ENCODE measurements around the gene ZSCAN10. TPM values are rescaled to one million over a fixed set of nuclear protein-coding genes. Genes with fewer than 3 reads are reported as not detected.

The ZSCAN10 gene
- total and polyA plus RNA-seq, 8 donors, result not detected

DNA sequence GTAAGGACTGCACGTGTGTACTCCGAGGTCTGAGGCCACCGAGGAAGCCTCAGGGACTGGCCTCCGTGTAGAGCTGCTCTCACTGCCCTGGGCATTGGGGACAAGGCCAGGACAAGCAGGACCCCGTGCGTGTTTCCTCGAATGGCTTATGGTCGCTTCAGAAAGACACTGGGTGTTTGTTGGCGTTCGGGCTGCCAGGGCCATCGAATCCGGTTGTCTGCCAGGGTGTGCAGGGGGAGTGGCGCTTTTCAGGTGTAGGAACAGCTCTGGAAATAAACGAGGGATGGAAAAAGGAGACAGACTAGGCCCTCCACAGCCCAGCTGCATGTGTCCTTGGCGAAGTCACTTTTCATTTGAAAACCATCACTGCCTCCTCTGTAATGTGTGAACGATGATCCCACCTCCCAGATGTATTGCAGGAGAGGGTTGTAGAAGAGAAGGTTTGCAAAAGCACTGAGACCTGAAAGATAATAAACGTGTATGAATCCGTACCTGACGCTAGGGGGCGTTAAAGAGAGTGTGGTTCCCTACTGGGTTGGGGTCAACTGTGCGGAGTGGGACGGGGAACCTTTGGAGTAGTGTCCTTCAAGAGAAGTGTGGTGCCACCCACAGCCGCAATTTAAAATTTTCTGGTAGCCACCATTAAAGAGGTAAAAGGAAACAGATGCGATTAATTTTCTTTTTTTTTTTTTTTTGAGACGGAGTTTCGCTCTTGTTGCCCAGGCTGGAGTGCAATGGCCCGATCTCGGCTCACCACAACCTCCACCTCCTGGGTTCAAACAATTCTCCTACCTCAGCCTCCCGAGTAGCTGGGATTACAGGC lies 2.1 kb upstream of the ZSCAN10 start:
- H3K27ac ChIP-seq, result peak overlapping the region in 4 of 5 donors; percentile 38 to 51 (median 50)
- H3K4me3 ChIP-seq, result peak overlapping the region in 1 of 4 donors; percentile 15

DNA sequence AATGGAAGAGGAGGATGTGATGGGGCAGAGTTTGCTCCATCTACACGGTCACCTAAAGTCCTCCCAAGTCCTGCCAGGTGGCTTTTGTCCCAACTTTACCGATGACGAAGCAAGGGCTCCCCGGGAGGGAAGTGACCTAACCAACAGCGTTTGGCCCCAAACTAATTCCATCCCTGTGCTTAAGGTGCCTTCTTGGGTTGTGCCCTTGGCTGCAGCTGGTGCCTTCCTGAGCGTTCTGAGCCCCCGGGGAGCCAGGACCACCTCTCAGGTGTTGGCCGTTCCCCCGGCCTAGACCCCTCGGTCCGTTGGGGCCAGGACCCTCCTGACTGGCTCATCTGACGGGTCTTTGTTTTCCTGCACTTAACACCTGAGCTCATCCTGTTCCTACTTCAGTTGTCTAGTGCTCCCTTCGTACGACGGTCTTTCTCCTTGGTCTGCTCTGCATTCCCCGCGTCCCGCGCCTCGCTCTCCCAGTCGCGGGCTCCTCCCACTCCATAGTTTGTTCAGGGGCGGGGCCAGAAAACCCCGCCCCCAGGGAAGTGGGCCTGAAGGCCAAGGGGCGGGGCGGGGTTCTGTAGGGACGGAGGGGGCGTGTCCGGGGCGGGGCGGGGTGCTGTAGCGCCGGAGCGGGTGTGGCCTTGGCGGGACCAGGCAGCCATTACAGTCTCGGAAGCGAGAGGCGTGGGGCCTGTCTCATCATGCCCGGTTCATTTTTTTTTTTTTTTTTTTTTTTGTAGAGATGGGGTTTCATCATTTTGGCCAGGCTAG lies 822 bp upstream of the ZSCAN10 start:
- TF ChIP-seq CTCF (IDR thresholded peaks at IDR 0.05), result no peak
- TF ChIP-seq EP300 (IDR thresholded peaks at IDR 0.05), result no peak
- TF ChIP-seq POLR2A (IDR thresholded peaks at IDR 0.05), result no peak
- TF ChIP-seq POLR2AphosphoS5 (IDR thresholded peaks at IDR 0.05), result no peak
- H3K4me1 ChIP-seq, result peaks cover 16 to 29% (median 22%) of the 10 kb centered on the region in 4 donors
- H3K9me3 ChIP-seq, result no peaks in the 10 kb centered on the region
- WGBS, 5 donors, result 2 to 6% (median 4%) methylated on average over 37 to 39 of the region's 39 CpGs
- peak overlapping the region in 2 of 5 donors; percentile 17 to 30 for H3K27ac ChIP-seq
- peaks cover 0 to 47% (median 0%) of the 10 kb centered on the region in 3 donors for H3K27me3 ChIP-seq
- peak overlapping the region; percentile 7 to 30 (median 24) for H3K4me3 ChIP-seq
- peak; percentile 96 to 98 for DNase-seq
- H3K36me3 ChIP-seq, result no peaks in the 10 kb centered on the region
- intact Hi-C loops (cut with DNase I; ENCODE audit: low total_unique reads), result no loop called here

More for the DNA sequence above, 2.1 kb upstream of the ZSCAN10 start:
- intact Hi-C loops (cut with DNase I; ENCODE audit: low total_unique reads), result no loop called here
- Histone ChIP-seq H3K9me3 (no peaks in the 10 kb centered on the region), H3K27me3 (peaks cover 0 to 43% (median 0%) of the 10 kb centered on the region in 3 donors), H3K36me3 (no peaks in the 10 kb centered on the region), H3K4me1 (peaks cover 20 to 36% (median 25%) of the 10 kb centered on the region in 4 donors)
- WGBS, 5 donors, result 49 to 63% (median 58%) methylated on average over 21 to 29 of the region's 29 CpGs
- no peak for TF ChIP-seq EP300 (IDR thresholded peaks at IDR 0.05)
- no peak for TF ChIP-seq POLR2AphosphoS5 (IDR thresholded peaks at IDR 0.05)
- peak in 3 of 7 experiments; percentile 9 to 51 (median 21) for TF ChIP-seq CTCF (IDR thresholded peaks at IDR 0.05)
- TF ChIP-seq POLR2A (IDR thresholded peaks at IDR 0.05), result no peak
- DNase-seq, result peak in 1 of 2 donors; percentile 65

GRCh38 chr16:3099395-3099731 lies 269 bp upstream of the ZSCAN10 start:
- 60 to 78% (median 69%) methylated on average over 5 of the region's 5 CpGs for WGBS, 5 donors
- intact Hi-C loops (cut with DNase I; ENCODE audit: low total_unique reads), result no loop called here
- Histone ChIP-seq H3K27ac (no peak overlapping the region), H3K27me3 (peaks cover 0 to 47% (median 0%) of the 10 kb centered on the region in 3 donors), H3K36me3 (no peaks in the 10 kb centered on the region), H3K4me3 (no peak overlapping the region), H3K9me3 (no peaks in the 10 kb centered on the region), H3K4me1 (peaks cover 16 to 29% (median 22%) of the 10 kb centered on the region in 4 donors)
- DNase-seq, result no peak
- TF ChIP-seq EP300 (IDR thresholded peaks at IDR 0.05) (no peak), CTCF (IDR thresholded peaks at IDR 0.05) (no peak), POLR2AphosphoS5 (IDR thresholded peaks at IDR 0.05) (no peak), POLR2A (IDR thresholded peaks at IDR 0.05) (no peak)

- Histone ChIP-seq H3K4me1 (peaks cover 16 to 29% (median 22%) of the 10 kb centered on the region in 4 donors), H3K4me3 (no peak overlapping the region), H3K27ac (no peak overlapping the region), H3K27me3 (peaks cover 0 to 53% (median 8%) of the 10 kb centered on the region in 3 donors), H3K36me3 (no peaks in the 10 kb centered on the region), H3K9me3 (no peaks in the 10 kb centered on the region)
- TF ChIP-seq POLR2A (IDR thresholded peaks at IDR 0.05) (no peak), POLR2AphosphoS5 (IDR thresholded peaks at IDR 0.05) (no peak), CTCF (IDR thresholded peaks at IDR 0.05) (no peak), EP300 (IDR thresholded peaks at IDR 0.05) (no peak)
- intact Hi-C loops (cut with DNase I; ENCODE audit: low total_unique reads), result no loop called here
- DNase-seq, result no peak
- WGBS, 5 donors, result 48 to 57% (median 51%) methylated on average over 8 of the region's 8 CpGs
Observed at GRCh38 chr16:3097266-3097665, 1.8 kb downstream of the ZSCAN10 start.
